ENCODE data around the gene SNAI1. TPM values are rescaled to one million over a fixed set of nuclear protein-coding genes. Genes with fewer than 3 reads are reported as not detected.

SNAI1 gene
- total and polyA plus RNA-seq, 8 donors, result 0.31 to 2.9 (median 0.98) TPM

DNA sequence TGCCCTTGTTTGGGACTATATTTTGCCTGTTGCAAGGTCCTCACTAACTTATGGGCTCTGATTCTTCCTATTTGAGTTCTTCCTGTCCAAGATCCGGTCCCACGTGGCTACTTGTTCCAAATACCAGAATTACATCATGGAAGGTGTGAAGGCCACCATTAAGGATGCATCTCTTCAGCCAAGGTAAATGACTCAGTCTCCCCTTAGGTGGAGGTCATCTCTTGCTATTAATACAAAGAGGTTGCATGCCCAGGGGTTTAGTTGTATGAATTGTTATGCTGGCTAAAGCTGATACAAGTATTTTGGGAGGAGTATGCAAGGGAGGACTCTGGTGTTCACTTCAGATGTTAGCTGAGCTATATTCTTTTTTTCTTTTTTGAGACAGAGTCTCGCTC is 37.5 kb upstream of the SNAI1 start:
- Histone ChIP-seq H3K36me3 (peaks cover 12 to 70% (median 26%) of the 10 kb centered on the region in 3 donors), H3K4me1 (peaks cover 0 to 6% (median 3%) of the 10 kb centered on the region in 3 donors), H3K9me3 (no peaks in the 10 kb centered on the region), H3K27ac (no peak overlapping the region), H3K4me3 (no peak overlapping the region), H3K27me3 (no peaks in the 10 kb centered on the region)
- no peak for ATAC-seq
- DNase-seq, result no peak
- no peak for TF ChIP-seq CTCF (IDR thresholded peaks at IDR 0.05)
- FAIRE-seq, result no peak
- WGBS, 2 donors, result 77 to 82% methylated on average over 3 of the region's 3 CpGs
- intact Hi-C loops (cut with DNase I), result no loop called here

- no peak for TF ChIP-seq CTCF (IDR thresholded peaks at IDR 0.05)
- H3K36me3 ChIP-seq, result peaks cover 12 to 76% (median 30%) of the 10 kb centered on the region in 3 donors
- intact Hi-C loops (cut with DNase I), result no loop called here
- H3K9me3 ChIP-seq, result no peaks in the 10 kb centered on the region
- no peak for FAIRE-seq
- no peak overlapping the region for H3K27ac ChIP-seq
- H3K4me3 ChIP-seq, result no peak overlapping the region
- DNase-seq, result peak in 2 of 6 donors; percentile 15 to 36
- 96% methylated on average over 10 of the region's 10 CpGs for WGBS, 2 donors
- no peaks in the 10 kb centered on the region for H3K27me3 ChIP-seq
- peaks cover 0 to 6% (median 3%) of the 10 kb centered on the region in 3 donors for H3K4me1 ChIP-seq
- no peak for ATAC-seq
Measured at GRCh38 chr20:49945701-49946477, 36.9 kb upstream of the SNAI1 start.

DNA sequence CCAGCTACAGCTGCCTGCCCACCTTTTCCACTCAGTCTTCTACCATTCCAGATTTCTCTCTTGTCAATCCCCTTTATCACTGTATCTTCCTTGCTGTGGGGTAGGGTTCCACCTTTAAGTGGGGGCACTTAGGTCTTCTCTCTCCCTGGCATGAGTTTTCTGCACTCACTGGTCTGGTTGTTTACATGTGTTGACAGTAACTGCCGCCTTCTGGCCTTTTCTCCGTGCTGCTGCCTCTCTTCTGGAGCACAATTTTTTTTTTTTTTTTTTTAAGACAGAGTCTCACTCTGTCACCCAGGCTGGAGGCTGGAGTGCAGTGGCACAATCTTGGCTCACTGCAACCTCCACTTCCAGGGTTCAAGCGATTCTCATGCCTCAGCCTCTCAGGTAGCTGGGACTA is 34.6 kb upstream of the SNAI1 start:
- H3K27ac ChIP-seq, result no peak overlapping the region
- intact Hi-C loops (cut with DNase I), result no loop called here
- WGBS, 2 donors, result 79 to 83% methylated on average over 3 of the region's 3 CpGs

DNA sequence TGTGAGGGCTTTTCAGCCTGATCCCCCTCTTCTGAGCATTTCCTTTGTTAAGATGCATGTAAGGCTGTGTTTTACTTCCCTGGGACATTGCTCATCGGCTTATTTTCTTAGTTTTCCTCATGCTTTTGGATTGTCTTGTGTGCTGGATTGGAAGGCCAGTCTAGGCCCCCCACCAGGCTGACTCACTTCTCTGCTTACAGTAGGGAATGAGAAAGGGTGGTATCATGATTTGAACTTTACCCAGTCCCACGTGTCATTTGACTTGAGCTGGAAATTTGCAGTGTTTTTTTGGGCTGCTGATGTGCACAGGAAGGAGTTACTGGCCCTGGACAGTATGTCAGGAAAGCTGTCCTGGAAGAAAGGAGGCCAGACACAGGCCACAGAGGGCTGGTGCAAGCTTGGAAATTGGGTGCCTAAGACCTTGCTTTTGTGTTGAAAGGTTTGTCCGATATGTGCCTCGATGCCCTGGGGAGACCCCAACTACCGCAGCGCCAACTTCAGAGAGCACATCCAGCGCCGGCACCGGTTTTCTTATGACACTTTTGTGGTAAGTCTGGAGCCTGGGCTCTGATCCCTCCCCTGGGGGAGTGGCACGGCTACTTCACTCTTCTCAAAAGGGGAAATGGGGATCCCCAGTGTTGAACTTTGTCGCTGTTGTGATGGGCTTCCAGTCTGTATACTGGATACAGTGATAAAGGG is 33.8 kb upstream of the SNAI1 start:
- H3K4me1 ChIP-seq, result no peaks in the 10 kb centered on the region
- TF ChIP-seq CTCF (IDR thresholded peaks at IDR 0.05), result no peak
- ATAC-seq (no peak), FAIRE-seq (no peak), DNase-seq (peak in 2 of 6 donors; percentile 29 to 30)
- H3K36me3 ChIP-seq, result peaks cover 12 to 85% (median 37%) of the 10 kb centered on the region in 3 donors
- no peaks in the 10 kb centered on the region for H3K27me3 ChIP-seq
- no peak overlapping the region for H3K4me3 ChIP-seq
- 90 to 94% methylated on average over 11 of the region's 11 CpGs for WGBS, 2 donors
- intact Hi-C loops (cut with DNase I), result no loop called here
- H3K9me3 ChIP-seq, result no peaks in the 10 kb centered on the region
- H3K27ac ChIP-seq, result no peak overlapping the region

More for the DNA sequence above, 34.6 kb upstream of the SNAI1 start:
- no peaks in the 10 kb centered on the region for H3K9me3 ChIP-seq
- H3K4me1 ChIP-seq, result no peaks in the 10 kb centered on the region
- peaks cover 12 to 83% (median 36%) of the 10 kb centered on the region in 3 donors for H3K36me3 ChIP-seq
- no peaks in the 10 kb centered on the region for H3K27me3 ChIP-seq
- ATAC-seq (no peak), DNase-seq (peak in 1 of 6 donors; percentile 4), FAIRE-seq (no peak)
- TF ChIP-seq CTCF (IDR thresholded peaks at IDR 0.05), result no peak
- no peak overlapping the region for H3K4me3 ChIP-seq
